Hematopoietic multipotent progenitor cell treated with erythropoietin and hydrocortisone succinate and interleukin-3 and kit ligand, for 8 days (in vitro differentiated cells): Measurements from ENCODE around the gene PRELID3B.

Experiments used
- DNase-seq: peaks from one replicate; pipeline ENCODE4 v3.0.0-alpha.2; 2015

PRELID3B gene

DNA sequence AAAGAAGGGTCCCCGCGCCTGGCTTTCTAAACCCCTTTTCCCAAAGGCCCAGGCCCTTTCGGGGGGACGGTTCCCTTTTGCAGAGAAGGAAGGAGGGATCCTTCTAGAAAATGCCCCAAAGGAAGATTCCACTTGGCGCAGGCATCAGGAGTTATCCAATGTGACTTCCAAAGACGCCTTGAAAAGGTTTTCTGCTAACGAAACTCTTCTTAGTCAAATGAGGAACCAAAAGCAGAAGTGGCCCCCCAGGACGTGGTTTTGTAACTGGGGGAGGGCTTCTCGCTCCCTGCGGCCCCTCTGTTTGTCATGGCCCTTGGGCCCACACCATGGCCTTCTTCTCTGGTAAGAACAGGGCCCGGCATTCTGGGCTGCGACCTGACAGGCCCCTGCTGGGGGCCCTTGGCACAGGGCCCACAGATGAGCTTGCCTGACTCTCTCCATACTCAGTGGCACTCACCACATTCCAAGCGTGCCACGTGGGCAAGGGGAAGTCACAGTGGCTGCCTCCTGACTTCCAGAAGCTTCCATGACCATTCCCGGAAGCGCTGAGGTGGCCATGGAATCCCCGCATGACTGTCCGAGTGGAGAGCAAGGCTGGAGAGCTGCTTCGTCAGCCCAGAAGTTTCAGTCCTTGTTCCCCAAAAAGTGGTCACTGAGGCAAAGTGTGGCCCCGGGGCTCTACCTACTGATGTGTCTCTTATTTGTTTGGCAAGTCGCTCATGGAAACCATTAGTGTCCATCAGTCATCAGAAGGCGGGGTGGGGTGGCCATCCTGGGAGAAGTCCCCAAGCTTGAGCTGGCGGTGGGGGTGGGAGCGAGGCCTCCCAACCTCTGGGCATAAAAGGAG, 34.7 kb downstream of the PRELID3B start:
- peak; percentile 29 for DNase-seq

GRCh38 chr20:59006864-59007664, 35.5 kb downstream of the PRELID3B start, which contains the start of gene CTSZ:
TSS of gene CTSZ (minus strand) at chr20:59007254. CDS start at chr20:59007128, 126 bp downstream.
- peak; percentile 52 for DNase-seq

DNA sequence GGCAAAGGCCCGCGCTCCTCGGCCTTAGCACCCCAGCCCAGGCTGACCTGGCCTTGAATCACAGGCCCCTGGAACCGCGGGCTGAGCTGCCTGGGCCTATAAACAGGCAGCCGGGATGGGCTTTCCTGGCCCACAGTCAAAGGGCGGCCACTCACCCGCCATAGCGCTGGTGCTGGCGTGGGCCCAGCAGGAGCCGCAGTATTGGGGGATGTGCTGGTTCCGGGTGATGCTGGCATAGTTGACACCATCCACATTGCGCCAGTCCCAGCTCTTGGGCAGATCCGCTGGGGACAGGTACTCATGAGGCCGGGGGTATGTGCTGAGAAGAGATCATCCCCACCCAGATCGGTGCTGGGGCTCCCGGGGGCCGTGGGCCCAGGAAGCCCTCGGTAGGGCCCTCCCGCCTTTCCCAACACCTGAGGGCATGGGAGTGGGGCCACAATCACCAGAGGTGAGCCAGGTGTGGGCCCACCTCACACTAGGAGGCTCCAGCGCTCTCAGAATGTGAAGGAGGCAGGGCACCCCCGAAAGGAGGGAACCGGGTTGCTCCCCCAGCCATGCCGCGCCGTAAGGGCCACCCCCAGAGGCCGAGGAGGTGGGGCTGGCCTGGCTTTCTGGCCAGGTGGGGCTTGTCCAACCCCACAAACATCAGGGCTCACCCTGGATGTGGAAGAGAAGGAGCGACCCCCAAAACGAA, 36.3 kb downstream of the PRELID3B start:
- DNase-seq: no peak

DNA sequence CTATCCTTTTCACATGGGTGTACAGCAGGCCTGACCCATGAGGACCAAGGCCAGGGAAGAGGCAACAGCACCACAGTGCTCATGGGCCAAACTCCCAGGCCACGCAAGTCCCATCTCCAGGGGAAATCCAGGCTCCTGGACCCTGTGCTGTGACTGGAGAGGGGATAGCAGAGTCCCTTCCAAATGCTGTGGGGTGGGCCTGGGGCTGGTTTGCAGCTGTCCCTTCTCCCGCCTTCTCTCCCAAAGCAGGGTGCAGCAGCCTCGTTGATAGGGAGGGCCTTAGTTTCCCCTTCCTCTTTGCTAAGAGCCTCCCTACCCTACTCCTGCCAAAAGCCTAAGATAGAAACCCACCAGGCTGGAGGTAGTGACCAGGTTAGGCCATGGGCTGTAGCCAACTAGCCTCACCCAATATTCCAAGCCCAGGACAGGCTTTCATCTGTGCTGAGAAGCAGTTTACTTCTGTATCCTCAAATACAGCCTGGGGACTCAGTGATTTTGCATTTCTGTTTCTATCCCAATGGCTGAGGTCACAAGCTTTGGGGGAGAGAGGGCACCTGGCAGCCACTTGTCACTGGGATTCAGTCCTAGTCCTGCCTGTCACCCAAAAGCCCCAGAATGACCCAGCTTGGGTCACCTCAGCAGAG, 36.9 kb downstream of the PRELID3B start:
- DNase-seq: no peak

- DNase-seq: peak; percentile 55
These were observed 37.6 kb downstream of the PRELID3B start for GRCh38 chr20:59004763-59005522.

- no peak for DNase-seq
These were observed 38.2 kb downstream of the PRELID3B start for GRCh38 chr20:59004493-59004762.

DNA sequence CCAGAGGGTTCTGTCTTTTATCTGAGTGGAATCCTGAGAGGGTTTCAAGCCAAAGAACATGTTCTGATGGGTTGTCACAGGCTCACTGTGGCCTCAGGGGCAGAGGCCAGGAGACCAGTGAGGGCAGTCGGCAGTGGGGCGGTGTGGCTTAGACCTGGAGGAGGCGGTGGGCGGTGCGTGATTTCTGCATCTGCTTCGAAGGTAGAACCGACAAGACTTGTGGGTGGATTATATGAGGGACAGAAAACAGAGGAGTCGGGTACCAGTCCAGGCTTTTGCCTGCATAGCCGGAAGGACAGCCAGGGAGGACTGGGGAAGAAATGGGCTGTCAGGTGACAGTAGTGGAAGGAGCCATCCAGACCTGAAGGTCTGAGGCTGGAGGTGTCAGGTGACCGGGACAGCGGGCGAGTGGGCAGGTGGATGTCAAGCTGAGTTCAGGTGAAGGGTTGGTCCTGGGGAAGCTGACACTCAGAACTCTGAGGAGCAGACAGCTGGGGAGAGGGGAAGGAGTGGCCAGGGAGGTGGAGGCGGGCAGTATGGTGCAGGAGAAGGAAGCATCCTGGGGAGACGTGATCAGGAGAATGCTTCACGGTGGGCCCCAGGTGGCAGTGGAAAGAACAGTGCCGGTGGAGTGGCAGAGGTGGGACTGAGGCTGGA, 38.6 kb downstream of the PRELID3B start:
- DNase-seq: no peak

DNA sequence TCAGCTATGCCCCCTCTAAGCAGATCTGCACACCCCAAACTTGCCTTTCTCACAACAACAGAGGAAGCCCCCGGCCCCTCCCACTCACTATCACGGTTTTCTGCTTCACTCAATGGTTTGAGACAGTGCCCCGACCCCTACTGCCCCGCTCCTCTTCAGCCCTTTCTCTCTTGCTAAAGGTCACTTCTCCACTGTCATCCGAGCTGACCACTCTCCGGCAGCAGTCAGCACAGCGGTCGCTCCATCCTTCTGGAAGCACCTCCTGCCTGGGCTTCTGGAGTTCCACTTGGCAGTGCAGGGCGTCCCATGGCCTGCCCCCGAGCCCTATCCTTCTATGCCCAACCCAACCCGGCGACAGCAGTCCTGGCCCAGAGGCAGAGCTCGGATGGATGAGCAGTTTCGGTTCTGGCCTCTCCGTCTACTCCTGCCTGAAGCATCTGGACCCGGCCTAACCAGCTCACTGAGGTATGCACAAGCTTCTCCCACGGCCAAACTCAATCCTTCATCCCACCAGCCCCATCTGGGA, 39.6 kb downstream of the PRELID3B start:
- DNase-seq: no peak

DNA sequence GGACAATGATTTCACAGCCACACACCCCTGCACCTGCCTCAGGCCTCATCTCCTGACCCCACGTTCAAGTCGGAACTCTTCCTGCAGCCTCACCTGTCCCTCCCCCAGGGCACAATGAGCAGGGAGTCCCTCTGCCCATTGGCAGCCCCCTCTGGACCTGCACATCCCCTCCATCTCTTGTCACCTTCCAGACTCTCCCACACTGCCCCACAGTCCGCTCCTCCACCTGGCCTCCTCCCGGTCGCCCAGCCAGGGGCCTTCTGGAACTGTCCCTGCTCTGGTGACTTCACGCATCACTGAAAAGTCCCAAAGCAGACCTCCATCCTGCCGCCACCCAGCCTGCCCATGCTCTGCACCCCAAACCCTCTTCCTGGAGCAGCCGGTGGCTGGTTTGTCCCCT, 40.2 kb downstream of the PRELID3B start:
- no peak for DNase-seq

DNA sequence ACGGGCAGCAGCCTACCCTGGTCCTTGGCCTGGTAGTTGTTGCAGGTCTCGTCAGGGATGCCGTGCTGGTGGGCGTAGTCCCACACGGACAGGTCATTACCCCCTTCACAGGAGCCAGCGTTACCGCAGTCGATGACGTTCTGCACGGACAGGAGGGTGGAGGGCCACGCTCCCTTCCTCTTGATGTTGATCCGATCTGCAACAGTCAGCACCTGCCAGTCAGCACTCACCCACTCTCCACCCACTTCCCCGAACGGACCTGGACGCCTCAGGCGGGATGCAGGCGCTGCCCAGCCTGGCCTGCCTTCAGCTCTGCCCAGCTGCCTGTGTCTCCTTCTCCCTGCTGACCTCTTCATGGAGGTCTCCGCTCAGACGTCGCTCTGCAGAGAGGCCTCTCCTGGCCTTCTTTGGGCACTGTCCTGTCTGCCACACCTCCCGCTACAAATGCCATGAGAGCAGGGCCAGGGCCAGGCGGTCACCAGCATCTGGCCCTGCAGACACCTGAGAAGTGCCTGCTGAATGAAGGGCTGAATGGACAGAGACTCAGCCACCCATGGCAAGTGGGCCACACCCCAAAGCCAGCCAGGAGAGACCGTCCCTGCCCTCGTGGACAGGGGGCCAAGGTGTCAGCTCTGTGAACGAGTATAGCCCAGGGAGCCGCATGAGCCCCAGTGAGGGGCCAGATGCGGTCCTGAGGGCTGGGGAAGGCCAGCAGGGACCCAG, 41.0 kb downstream of the PRELID3B start:
- no peak for DNase-seq

GRCh38 chr20:59001068-59001448, 41.5 kb downstream of the PRELID3B start:
- no peak for DNase-seq

GRCh38 chr20:59000326-59000725, 42.3 kb downstream of the PRELID3B start:
- no peak for DNase-seq

DNA sequence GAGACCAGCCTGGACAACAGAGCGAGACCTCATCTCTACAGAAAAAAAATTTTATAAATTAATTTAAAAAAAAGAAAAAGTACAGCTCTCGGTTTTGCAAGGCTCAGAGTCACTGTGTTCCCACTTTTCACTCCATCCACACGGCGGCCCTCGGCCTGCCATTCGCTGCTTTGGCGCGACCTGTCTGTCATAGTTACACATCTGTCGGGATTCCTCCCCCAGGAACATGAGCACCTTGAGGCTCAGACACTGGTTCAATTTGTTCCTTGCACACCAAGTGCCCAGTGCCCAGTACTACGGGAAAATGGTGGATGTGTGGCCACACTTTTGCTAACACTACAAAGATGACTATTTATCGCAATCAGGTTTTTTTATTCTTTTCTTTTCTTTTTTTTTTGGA, 43.9 kb downstream of the PRELID3B start:
- DNase-seq: no peak

DNA sequence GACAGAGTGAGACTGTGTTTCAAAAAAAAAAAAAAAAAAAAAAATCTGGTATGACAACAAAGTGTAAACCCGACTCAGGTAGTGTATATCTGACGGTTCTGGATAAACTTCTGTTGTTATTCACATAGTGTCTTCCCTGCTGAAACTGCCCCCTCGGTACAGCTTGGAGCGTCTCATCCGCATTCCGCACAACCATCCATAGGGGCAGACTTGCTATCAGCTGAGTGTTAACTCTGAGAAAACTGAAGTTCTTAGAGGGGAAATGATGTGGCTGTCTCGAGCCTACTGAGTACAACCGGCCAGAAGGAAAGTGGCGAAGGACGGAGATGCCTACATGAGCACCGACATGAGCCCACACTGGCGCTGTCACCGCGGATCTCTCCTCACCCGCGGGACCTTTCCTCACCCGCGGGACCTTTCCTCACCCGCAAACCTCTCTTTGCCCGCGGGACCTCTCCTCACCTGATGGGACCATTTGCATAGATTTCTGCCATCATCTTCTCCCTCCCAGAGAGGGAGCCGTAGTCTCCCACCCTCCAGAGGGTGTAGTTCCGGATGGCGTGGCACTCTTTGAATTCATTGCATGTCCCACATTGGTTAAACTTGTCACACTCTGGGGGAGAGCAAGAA, 45.3 kb downstream of the PRELID3B start:
- DNase-seq: no peak

DNA sequence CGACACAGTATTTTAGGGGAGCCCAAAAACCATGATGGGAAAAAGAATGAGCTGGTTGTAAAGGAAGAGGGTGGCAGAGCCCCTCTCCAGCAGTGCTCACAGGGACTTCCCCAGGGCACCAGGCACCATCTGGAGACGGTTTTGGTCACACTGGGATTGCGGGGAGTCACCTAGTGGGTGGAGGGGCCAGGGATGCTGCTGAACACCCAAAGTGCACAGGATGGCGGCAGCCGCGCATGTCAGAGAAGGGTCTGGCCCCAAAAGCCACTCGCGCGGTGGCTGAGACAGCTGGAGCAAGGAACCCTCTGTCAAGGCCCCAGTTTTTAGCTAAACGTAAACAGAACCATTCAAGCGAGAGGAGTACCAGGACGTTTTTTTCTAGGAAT, 46.4 kb downstream of the PRELID3B start:
- DNase-seq: no peak

DNA sequence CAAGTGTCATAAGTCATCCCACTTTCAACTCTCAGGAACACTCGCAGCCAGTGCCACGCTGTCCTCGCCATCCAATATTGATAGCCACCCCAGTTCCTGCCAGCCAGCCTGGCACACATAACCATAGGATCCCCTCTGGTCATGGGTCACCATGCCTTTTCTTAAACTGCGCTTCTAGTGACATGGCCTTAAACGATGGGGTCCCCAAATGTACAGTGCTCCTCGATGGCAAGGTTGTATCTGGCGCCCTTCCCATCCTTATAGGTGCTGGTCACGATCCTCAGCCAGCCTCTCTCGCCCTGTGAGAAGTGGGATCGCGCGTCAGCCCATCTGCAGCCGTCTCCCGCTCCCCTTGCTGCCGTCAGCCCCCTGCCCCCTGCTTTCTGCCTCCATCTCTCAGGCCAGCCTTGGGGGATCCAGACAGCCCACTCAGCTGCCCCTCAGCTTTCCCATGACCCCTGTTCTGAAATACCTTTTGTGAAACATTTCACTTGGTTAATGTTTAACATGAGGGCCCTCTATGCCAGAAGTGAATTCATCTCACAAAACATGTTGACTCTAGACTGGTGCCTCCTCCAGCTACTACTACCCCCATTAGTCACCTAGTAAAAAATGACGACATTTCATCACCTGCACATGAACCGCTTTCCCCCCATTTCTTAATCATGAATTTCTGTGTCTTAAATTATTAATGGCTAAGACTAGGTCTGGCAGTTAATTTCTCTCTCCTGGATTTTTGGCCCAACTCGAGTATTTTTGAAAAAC, 46.9 kb downstream of the PRELID3B start:
- DNase-seq: no peak

- no peak for DNase-seq
These were observed 48.0 kb downstream of the PRELID3B start for GRCh38 chr20:58994390-58995159.

GRCh38 chr20:58993332-58994248, 49.0 kb downstream of the PRELID3B start:
- DNase-seq: no peak
